ENCODE results near the gene RAB6C. TPM values are rescaled to one million over a fixed set of nuclear protein-coding genes. Genes with fewer than 3 reads are reported as not detected.
"Not testable (repeated sequence)": the region's sequence is repeated elsewhere in the genome, so short reads cannot be mapped to it uniquely, and the experiment has no call there.

RAB6C gene
- total RNA-seq, 1 donor from 2014 or later, result not detected

- not testable (repeated sequence) for DNase-seq (ENCODE audit: low read depth)
These were observed 17.3 kb downstream of the RAB6C start for GRCh38 chr2:129996657-129997237.

- not testable (repeated sequence) for DNase-seq (ENCODE audit: low read depth)
These were observed 19.3 kb downstream of the RAB6C start for GRCh38 chr2:129998771-129999170.

GRCh38 chr2:130005862-130006261 lies 26.4 kb downstream of the RAB6C start:
- not testable (repeated sequence) for DNase-seq (ENCODE audit: low read depth)

- DNase-seq (ENCODE audit: low read depth), result not testable (repeated sequence)
These were observed 37.2 kb downstream of the RAB6C start for GRCh38 chr2:130016701-130017100.

GRCh38 chr2:130019402-130019801 lies 39.9 kb downstream of the RAB6C start:
- no peak for DNase-seq (ENCODE audit: low read depth)

- not testable (repeated sequence) for DNase-seq (ENCODE audit: low read depth)
These were observed 40.6 kb downstream of the RAB6C start for GRCh38 chr2:130020069-130020468.

- not testable (repeated sequence) for DNase-seq (ENCODE audit: low read depth)
These were observed 46.5 kb downstream of the RAB6C start for GRCh38 chr2:130025931-130026330.

Other genes with a start within 250 kb of the RAB6C start
- gene POTEF, start 149.6 kb downstream of the RAB6C start, total RNA-seq, result not detected in 2 replicates
- 0.87 and 7.2 TPM in 2 replicates for gene CCDC74B, start 165.4 kb downstream of the RAB6C start, total RNA-seq
- 13.9 and 29.6 TPM in 2 replicates for gene SMPD4, start 201.9 kb downstream of the RAB6C start, total RNA-seq
- 59.8 and 179 TPM in 2 replicates for gene MZT2B, start 202.6 kb downstream of the RAB6C start, total RNA-seq
- gene TUBA3E, start 218.8 kb downstream of the RAB6C start, total RNA-seq, result not detected in 2 replicates